ENCODE results near the gene GTF3C2. TPM values are rescaled to one million over a fixed set of nuclear protein-coding genes. Genes with fewer than 3 reads are reported as not detected.
"Not testable (repeated sequence)": the region's sequence is repeated elsewhere in the genome, so short reads cannot be mapped to it uniquely, and the experiment has no call there.

GTF3C2 gene
- total RNA-seq, 1 donor from 2014 or later = 16.2 TPM

- peak; percentile 91 for DNase-seq
- Histone ChIP-seq H3K4me3 (peak within 1 kb of the TSS; percentile 87), H3K36me3 (peaks cover 26% of the 10 kb centered on the region), H3K9me3 (replicated peaks) (no peaks in the 10 kb centered on the region), H3K27ac (replicated peaks) (peak within 1 kb of the TSS; percentile 96), H3K27me3 (ENCODE audit: low read depth) (no peaks in the 10 kb centered on the region), H3K4me1 (peaks cover 43% of the 10 kb centered on the region)
- TF ChIP-seq CTCF (IDR thresholded peaks at IDR 0.05; ENCODE audit: borderline replicate concordance) = no peak
- intact Hi-C loops (cut with micrococcal nuclease) = no loop called here
Observed at GRCh38 chr2:27322766-27323595, 33.6 kb downstream of the GTF3C2 start, which contains the start of gene MPV17. Gene MPV17 (minus strand): TSS chr2:27323097. CDS start chr2:27322517, 580 bp downstream.

- Histone ChIP-seq H3K4me1 (peaks cover 43% of the 10 kb centered on the region), H3K36me3 (peaks cover 20% of the 10 kb centered on the region), H3K27ac (replicated peaks) (peak overlapping the region; percentile 96), H3K9me3 (replicated peaks) (no peaks in the 10 kb centered on the region), H3K27me3 (ENCODE audit: low read depth) (no peaks in the 10 kb centered on the region), H3K4me3 (peak overlapping the region; percentile 87)
- intact Hi-C loops (cut with micrococcal nuclease) = no loop called here
- no peak for DNase-seq
- TF ChIP-seq CTCF (IDR thresholded peaks at IDR 0.05; ENCODE audit: borderline replicate concordance) = no peak
Observed at GRCh38 chr2:27322301-27322765, 34.2 kb downstream of the GTF3C2 start.

GRCh38 chr2:27320958-27321543 is 35.5 kb downstream of the GTF3C2 start:
- Histone ChIP-seq H3K4me3 (peak overlapping the region; percentile 2), H3K27me3 (ENCODE audit: low read depth) (no peaks in the 10 kb centered on the region), H3K36me3 (peaks cover 7% of the 10 kb centered on the region), H3K4me1 (peaks cover 50% of the 10 kb centered on the region), H3K9me3 (replicated peaks) (no peaks in the 10 kb centered on the region), H3K27ac (replicated peaks) (peak overlapping the region; percentile 96)
- TF ChIP-seq CTCF (IDR thresholded peaks at IDR 0.05; ENCODE audit: borderline replicate concordance) = peak; percentile 53
- intact Hi-C loops (cut with micrococcal nuclease) = no loop called here
- DNase-seq = peak; percentile 71

GRCh38 chr2:27319839-27320238 is 36.7 kb downstream of the GTF3C2 start:
- H3K9me3 ChIP-seq (replicated peaks); H3K4me3 ChIP-seq; intact Hi-C loops (cut with micrococcal nuclease); DNase-seq; H3K27me3 ChIP-seq (ENCODE audit: low read depth); H3K36me3 ChIP-seq; H3K27ac ChIP-seq (replicated peaks): not testable (repeated sequence)
- peaks cover 49% of the 10 kb centered on the region for H3K4me1 ChIP-seq

- no peaks in the 10 kb centered on the region for H3K9me3 ChIP-seq (replicated peaks)
- no peak for TF ChIP-seq CTCF (IDR thresholded peaks at IDR 0.05; ENCODE audit: borderline replicate concordance)
- H3K27ac ChIP-seq (replicated peaks) = no peak overlapping the region
- no peak for DNase-seq
- peaks cover under 1% of the 10 kb centered on the region for H3K36me3 ChIP-seq
- peaks cover 21% of the 10 kb centered on the region for H3K4me1 ChIP-seq
- intact Hi-C loops (cut with micrococcal nuclease) = no loop called here
- no peak overlapping the region for H3K4me3 ChIP-seq
- H3K27me3 ChIP-seq (ENCODE audit: low read depth) = no peaks in the 10 kb centered on the region
Observed at GRCh38 chr2:27316655-27317412, 39.7 kb downstream of the GTF3C2 start.
